ENCODE data around the gene UBE2Z.
"Not testable (repeated sequence)": the region's sequence is repeated elsewhere in the genome, so short reads cannot be mapped to it uniquely, and the experiment has no call there.

The UBE2Z gene

DNA sequence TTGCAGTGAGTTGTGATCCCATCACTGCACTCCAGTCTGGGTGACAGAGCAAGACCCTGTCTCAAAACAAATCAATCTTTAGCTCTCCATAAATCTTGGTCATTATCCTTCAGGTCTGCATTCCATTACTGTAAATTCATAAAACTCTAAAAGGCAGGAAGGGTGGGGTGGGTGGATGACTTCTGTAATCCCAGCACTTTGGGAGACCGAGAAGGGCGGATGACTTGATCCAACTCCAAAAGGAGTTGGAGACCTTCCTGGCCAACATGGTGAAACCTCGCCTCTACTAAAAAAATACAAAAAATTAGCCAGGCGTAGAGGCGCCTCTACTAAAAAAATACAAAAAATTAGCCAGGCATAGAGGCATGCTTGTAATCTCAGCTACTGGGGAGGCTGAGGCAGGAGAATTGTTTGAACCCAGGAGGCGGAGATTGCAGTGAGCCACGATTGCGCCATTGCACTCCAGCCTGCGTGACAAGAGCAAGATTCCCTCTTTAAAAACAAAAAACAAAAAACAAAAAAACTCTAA lies 2.2 kb upstream of the UBE2Z start:
- DNase-seq, result no peak

DNA sequence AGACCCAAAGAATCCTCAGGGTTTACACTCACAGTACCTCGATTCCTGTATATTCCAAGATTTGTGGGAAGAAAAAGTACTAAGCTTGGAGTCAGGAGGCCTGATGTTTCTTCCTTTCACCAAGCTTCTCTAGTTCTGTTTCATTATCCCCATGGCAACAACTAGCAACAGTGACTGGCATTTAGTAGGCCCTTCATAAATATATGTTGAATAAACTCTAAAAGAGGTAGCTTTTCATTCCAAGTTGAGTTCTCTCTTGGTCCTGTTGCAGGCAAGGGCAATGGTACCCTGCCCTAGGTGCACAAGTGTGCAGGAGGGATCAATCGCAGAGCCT lies 527 bp upstream of the UBE2Z start:
- DNase-seq, result no peak

DNA sequence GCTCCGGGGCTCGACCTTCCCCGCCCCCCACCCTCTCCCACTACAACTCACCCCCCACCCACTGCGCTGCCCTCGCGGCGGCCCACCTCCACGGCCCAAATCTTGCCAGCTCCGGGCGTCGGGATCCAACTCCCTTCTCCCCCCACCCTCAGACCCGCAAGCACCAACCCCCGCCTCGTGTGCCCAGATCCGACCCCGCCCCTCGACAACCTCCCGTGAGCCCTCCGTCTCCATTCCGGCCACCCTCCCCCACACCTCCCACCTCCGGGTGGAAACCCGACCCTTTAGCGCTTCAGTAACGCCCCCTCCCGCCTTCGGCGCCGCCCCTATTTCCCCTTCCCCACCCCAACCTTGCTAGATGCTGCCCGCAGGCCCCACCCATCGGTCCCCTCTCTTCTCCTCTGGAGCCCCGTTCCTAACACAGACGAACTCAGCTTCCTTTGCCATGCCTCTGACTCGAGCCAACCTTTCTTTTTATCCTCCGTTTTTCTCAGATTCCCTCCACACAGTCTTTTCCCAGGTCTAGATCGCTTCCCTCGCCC lies 717 bp downstream of the UBE2Z start:
- DNase-seq, result peak; percentile 89

DNA sequence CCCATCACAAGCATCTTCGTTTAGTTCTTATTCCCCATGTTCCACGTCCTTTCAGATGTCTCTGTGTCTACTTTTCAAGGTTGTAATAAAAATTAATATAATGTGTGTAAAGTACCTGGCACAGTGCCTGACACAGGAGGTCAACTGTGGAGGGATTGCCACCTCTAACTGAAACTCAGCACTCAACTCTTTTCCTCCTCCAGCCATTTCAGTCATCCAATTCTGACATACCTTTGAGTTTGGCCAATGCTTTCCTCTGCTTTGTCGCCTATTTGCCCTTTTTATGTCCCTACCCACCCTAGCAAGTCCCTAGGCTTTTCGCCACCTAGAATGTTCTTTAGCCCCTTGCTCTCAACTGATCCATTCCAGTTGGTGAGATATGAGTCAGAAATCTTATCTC lies 1.6 kb downstream of the UBE2Z start:
- no peak for DNase-seq

DNA sequence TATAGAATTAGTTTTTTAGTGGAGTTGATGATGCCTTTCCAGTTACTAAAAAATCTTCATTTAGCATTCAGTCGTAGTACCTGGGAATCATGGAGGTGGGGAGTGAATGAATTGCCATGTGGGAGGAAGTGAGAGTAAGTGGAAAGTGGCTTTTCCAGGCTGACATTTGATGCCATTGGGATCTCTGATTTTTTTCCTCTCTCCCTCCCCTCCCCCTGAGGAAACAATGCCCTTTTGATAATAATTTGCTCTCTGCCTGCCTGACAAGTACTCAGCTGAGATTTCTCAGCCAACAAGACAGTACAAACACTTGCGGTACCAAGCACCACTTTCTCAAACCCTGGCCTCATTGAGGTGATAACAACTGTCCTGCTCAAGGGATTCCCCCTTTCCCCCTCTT lies 2.2 kb downstream of the UBE2Z start:
- no peak for DNase-seq

DNA sequence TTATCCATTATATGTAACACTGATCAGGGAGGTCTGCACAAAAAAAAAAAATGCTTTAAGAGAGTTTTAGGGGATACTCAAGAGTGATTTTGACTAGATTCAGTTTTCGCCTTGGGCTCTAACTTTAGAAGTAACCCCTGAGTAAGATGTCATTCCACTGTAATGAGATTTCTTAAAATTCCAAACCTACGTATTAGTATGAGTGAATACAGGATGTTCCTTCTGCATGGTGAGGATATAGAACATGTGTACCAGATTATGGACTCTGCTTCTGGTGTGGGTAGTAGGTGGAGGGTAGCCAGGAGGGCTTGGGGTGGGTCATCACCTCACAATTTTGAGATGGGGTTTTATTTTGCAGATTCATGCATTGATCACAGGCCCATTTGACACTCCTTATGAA lies 4.3 kb downstream of the UBE2Z start:
- DNase-seq, result no peak

DNA sequence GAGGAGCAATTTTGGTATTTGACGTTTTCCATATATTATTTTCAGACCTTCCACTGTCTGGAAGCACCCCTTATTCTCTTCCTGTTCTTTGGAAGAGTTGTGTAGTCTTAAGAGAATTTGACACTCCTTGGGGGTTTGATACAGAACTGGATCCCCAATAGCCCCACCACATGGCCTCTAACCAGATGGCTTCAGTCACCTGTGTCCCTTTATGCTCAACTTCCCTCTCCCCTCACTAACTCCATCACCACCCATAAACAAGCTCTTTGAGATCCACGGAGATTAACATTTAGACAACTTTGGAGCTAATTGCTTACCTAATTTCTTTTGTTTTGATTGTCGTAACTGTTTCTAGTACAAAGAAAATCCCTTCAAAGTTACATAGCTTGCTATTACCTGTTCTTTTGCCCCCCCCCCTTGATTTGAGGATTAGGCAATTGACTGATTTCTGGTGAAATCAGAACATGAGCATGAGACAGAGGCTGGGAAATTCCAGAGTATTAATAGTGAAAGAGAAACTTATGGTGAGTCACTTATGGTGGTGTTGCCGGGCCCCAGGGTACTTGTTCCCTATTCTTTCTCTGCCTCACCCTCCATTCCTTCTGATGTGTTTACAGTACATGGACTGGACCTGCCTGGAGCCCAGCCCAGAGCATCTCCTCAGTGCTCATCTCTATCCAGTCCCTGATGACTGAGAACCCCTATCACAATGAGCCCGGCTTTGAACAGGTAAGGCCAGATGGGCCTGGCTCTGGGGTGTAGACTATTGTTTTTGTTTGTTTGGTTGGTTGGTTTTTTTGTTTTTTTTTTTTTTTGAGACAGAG lies 7.5 kb downstream of the UBE2Z start:
- no peak for DNase-seq

DNA sequence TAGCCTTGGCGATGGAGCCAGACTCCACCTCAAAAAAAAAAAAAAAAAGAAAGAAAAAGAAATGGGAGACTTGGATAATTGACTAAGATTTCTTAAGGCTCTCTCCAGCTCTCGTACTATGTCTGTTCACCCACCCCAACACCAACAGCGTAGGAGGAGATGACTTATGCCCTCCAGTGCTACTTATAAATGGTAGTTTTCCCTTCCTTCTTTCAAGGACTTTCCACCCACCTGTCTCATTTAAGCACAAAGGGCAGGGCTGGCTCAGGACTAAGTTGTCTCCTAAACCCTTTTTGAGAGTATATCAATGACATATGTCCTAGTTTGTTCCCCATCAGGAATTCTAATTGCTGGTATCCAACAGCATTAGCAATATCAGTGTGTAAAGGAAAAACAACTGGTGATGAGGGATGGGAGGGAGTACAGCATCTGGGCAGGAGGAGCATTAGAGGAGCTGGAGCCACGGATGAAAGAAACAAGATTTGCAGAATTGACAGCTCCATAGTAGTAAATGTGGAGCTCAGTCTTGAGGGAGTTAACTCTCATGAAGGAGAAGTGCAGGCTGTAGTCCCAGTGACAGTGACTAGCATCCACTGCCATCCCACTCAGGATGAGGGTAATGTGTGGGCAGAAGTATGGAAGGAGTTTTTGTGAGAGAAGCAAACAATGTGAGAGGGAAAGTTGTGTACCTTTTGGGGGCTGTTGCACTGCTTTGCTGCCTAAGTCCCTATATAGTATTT lies 17.2 kb downstream of the UBE2Z start:
- no peak for DNase-seq

DNA sequence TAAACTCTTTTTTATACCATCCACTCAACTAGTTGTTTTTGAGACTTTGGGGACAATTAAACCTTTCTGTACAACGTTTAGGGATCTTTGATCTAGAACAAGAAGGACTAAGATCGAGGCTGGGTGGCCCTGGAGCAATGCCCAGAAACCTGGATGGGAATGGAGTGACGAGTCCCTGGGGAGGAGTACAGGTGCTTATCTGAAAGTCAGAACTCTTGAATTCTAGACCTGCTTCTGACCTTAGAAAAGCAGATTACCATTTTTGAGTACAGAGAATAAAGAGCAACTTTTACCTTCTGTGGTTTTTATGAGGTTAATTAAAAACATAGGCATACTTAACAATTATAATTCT lies 17.8 kb downstream of the UBE2Z start:
- DNase-seq, result no peak

DNA sequence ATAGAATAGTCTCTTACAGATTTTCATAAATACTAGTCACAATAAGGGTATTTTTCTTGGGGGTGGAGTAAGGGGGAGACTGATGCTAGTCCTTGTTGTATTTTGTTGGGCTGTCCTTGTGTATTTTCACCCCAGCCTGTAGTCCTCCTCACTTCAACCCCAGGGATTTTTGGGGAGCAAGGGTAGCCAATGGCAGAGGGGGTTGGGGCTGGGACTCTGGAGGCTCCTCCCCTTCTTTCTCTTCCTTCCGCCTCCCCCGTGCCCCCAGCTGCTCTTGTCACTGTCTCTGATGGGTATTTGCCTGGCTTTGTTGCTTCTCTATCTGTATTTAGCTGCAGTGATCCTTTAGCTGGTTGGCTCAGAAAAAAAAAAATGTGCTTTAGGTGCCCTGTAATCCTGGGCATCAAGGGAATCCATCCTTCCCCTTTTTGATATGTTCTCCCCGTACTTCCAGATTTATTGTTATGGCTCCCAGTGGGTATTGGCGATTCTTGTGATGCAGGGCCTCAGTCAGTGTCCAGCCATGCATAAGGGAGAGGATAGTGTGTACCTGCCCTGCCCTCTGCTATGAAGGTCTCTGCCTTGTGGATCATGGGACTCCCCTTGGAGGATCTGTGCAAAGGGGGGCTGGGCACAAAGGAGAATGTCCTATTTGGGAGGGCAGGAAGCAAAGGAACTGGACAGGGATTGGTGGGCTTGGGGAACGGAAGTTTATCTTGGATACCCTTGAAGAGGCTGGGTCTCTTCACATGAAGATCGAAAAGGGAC lies 20.0 kb downstream of the UBE2Z start:
- DNase-seq, result no peak

DNA sequence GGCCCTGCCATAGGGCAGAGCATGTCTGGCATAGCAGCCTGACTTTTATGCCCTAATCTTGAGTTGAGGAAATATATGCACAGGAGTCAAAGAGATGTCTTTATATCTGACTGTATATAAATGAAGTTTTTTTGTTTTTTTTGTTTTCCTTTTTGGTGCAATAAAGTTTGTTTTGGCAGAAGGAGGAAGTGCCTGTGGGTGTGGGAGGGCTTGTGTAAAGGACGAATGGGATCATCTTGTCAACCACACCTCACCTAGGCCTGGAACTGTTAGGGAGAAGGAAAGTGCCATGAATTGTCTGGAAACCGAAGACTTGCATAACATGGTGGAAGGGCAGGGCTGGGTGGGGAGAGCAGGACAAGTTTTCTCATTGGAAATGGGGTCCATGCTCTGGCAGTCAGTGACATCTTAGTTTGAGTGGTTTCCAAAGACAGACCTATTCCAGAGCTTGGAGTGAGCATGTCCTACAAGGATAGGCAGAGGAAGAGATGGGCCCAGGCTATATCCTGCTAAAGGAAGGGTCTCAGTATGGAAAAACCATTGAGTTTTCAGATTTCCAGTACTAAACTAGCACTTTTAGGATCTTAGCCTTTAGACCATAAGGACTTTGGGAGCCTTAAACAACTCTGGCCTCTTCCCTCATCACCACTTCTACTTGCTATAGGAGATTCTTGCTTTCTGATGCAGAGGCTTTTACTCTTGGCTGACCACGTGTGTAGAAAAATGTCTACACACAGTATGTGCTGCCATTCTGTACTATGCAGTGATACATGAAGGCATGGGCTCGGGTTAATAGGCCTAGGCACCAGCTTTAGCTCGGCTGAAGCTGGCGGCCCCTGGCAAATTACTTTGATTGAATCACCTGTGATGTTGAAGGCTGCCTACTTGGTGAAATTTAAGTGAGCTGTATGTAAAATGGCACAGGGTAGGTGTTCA lies 20.9 kb downstream of the UBE2Z start:
- DNase-seq, result no peak

DNA sequence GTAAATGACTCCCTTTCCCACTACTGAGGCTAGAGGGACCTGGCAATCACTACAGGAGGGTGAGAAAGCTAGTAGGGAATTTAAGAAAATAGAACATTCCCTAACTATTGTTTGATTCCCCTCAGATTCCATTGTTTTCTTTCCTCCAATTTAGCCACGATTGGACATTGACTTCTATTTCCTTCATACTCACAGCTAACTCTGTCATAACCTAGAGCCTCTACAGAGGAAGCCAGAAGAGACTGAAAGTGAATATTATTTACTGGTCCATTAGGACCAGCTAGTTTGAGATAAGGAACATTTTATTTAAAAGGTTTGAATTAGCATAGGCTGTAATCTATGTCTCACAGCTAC lies 21.6 kb downstream of the UBE2Z start:
- DNase-seq, result no peak

DNA sequence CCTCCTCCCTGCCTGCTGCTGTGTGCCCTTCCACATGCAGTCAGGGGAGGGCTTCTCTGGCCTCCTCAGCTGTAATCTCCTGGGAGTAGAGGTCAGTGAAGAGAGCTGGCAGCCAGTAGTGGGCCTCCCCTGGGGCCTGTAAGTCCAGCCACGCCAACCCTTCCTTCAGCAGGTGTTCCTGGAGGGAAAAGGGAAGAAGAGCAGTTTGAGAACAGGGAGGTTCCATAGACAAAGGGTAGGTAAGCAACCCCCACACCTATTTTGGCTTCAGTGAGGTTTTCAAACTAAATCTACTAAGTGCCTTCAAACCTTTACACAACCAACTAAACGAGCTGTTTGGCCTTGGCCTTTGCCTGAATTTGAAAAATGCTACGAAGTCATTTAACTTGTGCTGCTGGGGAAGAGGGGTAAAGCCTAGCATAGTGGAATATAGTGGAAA lies 22.2 kb downstream of the UBE2Z start:
- no peak for DNase-seq

DNA sequence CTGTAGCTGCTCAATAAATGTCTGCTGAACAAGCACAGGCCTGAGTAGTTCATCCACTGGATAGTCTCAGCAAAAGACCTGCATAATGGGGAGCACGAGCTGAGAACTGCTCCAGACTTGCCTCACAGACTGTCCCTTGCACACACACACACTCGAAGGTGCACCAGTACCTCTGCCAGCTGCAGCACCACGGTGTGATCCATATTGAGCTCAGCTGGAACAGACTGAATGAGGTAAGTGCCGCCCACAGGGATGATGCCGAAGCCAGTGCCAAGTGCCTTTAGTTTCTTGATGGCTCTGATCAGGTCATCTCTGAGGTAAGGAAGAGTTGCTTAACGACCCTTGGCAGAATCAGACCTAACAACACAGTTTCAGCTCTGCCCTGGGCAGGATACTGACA lies 24.8 kb downstream of the UBE2Z start:
- DNase-seq, result no peak

DNA sequence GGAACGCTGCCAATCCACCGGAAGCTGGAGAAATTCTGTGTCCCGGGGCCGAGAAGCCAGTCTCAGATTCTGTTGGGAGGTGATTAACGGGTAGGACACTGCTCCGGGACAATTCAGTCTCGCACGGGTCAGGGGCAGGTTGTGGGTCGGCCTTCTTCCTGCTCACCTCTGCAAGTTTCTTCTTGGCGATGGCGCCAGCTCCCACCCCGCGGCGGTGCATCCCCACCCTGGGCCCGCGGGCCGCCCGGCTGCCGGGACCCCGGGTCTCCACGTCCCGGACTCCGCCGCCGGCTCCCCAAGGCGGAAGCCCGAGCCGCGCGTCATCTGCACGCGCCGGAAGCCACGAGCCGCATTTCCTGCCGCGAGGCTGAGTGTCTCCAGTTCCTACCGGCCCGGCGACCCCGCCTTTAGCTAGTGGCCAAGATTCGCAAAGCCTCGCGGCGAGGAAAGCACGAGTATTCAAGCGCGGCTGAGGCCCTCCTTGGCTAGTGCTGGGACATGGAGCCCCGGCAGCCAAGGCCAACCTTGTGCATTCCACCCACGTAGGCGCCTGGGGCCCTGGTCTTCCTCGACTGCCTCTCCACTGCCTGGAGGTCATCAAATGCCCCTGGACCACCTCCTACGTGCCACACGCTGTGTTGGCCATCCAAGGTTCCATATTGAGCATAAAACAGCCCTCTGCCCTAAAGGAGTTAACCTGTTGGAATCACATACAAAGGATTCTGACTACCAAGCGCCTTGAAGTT lies 36.5 kb downstream of the UBE2Z start, which contains the start of gene SNF8:
SNF8 (minus strand) TSS at position 328 of the 746 bp plus-strand sequence; CDS start at position 220, 108 bp downstream.
- DNase-seq, result peak; percentile 86

DNA sequence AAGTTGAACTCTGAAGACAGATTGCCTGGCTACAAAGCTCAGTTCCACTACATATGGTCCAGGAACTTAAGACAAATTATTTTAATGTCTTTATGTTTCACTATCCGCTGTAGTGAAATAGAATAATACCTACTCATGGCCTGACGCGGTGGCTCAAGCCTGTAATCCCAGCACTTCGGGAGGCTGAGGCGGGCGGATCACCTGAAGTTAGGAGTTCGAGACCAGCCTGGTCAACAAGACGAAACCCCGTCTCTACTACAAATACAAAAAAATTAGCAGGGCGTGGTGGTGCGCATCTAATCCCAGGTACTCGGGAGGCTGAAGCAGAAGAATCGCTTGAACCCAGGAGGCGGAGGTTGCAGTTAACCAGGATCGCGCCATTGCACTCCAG lies 37.0 kb downstream of the UBE2Z start:
- DNase-seq, result not testable (repeated sequence)

DNA sequence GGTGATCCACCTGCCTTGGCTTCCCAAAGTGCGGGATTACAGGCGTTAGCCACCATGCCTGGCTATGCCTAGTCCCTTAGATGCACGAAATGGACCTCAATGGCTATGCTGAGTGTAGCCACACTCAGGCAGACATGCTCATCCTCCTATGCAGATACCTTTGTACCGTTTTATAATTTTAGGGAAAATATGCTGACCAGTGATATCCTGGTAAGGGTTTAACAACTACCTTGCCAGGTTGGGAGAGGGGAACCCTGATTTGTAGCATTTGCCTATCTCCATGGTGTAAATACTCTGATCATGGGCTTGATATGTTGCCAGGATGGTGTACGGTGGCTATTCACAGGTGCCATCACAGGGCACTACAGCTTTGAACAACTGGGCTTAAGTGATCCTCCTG lies 43.4 kb downstream of the UBE2Z start:
- no peak for DNase-seq

DNA sequence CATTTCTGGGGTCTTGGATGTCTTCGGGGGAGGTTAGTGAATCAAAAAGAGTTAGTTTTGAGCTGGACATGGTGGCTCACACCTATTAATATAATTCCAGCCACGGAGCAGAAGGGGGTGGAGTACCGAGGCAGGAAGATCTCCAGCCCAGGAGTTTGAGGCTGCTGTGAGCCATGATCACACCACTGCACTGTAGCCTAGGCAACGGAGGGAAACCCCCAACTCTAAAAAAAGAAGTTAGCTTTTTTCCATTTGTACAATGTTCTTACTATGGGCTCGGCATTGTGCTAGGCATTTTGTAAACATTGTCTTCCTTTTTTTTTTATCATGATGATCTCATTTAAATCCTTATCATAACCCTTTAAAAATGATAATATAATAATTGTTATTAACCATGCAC lies 44.7 kb downstream of the UBE2Z start:
- no peak for DNase-seq

DNA sequence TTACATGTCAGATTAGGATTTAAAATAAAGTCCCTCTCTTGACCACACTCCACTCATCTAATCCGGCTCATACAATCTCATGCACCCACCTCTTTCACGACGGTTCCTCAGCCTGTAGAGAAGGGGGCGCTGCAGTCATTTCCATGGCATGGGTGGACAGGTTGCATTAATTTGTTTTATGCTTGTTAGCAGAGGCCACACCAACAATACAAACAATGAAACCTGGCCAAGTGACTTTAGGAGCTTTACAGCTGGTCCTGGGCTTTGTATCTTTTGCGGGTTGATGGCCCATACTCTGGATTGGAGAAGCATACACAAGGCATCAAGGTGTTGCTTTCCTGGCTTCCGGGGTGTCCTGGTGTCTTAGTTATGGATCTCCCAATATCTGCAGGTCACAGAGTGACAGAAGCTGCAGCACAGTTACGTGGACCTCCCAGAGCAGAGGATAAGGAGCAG lies 46.1 kb downstream of the UBE2Z start:
- DNase-seq, result peak; percentile 5

DNA sequence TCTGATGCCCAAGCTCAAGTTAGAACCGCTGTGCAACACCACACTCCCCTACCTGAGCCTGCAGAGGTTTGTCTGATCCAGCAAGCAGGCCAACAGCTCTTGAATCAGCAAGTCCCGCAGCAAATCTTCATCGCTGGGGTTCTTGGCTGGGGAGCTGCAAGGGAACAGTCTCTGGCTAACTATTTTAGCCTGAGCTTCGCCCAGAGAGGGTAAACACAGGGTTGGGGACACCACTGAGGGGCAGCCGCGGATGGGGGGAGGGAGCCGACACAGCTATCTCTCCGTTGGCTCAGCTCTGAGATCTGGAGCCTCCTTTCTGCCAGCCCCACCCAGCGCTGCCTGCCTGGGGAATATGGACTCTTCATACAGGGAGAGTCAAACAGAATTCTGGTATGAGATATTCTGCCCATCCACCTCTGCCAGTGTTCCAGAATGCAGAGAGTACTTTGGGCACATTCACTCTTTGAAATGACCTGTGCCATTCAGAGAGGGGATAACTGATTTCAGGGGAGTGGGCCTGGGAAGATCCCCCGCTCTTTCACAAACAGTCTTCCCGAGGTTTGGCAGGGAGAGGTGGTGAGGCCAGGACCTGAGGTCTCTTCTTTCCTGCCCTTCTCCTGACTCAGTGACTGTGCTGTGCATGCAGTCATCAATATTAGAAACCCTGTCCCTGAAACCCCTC lies 52.8 kb downstream of the UBE2Z start:
- DNase-seq, result no peak
